GM18499 (cell line): ENCODE results near the gene KRTAP5-7.
"Not testable (repeated sequence)": the region's sequence is repeated elsewhere in the genome, so short reads cannot be mapped to it uniquely, and the experiment has no call there.

Experiments used
- ATAC-seq: cut with Tn5 transposase; IDR thresholded peaks from one replicate; pipeline ENCODE4 v1.9.1; 2021; ENCODE audit warnings: moderate number of reproducible peaks; ENCODE audit not compliant: insufficient read depth, unreplicated experiment

The KRTAP5-7 gene

GRCh38 chr11:71526796-71527575 is at the start of gene KRTAP5-7:
Gene KRTAP5-7 (plus strand): TSS chr11:71527267. CDS start chr11:71527301, 34 bp downstream.
- not testable (repeated sequence) for ATAC-seq

- ATAC-seq = no peak
Measured at GRCh38 chr11:71477641-71478527, 49.2 kb upstream of the KRTAP5-7 start.

DNA sequence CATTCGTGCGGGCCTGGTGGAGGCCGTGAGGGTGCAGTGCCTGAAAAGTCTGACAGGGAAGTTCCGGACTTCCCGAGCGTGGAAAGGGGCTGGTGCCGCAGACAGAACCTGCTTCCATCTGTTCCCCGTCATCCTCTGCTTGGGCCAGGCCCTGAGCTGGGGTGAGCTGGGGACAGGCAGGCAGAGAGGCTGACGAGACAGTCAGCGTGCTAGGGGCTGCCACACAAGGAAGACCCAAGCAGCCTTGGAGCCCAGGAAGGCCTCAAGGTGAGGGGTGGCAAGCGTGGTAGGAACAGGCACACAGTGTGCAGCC is 48.6 kb upstream of the KRTAP5-7 start:
- no peak for ATAC-seq

GRCh38 chr11:71481101-71481960 is 45.7 kb upstream of the KRTAP5-7 start:
- no peak for ATAC-seq

DNA sequence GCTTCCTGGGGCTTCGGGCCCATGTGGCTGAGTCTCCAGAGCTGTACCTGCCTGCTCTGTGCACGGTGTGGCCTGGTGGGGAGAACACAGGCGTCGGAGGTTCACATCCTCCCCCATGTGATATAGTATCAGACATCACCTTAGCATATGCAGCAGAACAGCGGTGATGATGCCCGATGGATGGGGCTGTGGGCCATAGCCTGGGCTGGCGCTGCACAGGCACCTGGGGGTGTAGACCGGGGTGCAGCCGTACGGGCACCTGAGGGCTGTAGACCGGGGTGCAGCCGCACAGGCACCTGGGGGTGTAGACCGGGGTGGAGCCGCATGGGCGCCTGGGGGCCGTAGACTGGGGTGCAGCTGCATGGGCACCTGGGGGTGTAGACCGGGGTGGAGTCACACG is 44.9 kb upstream of the KRTAP5-7 start:
- no peak for ATAC-seq

DNA sequence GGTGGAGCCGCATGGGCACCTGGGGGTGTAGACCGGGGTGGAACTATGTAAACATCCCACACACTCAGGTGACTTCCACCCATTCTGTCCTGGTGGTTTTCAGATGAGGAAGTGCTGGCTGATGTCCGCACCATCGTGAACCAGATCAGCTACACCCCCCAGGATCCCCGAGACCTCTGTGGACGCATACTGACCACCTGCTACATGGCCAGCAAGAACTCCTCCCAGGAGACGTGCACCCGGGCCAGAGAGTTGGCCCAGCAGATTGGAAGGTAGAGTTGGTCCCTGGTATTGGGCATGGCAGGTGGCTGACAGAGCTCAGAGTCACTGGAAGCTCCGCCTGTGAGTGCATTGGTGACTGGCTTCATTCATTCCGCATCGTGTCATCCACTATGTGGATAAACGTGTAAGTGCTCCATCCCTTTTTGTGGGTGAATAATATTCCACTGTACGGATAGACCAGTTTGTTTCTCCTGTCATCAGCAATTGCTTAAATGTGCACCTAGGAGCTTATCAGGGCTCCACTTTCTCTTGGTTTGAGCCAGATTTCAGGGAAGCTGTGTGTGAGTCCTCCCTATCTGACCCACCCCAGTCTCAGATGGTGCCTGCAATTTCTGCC is 44.2 kb upstream of the KRTAP5-7 start:
- ATAC-seq = no peak

GRCh38 chr11:71483692-71484091 is 43.4 kb upstream of the KRTAP5-7 start:
- no peak for ATAC-seq

DNA sequence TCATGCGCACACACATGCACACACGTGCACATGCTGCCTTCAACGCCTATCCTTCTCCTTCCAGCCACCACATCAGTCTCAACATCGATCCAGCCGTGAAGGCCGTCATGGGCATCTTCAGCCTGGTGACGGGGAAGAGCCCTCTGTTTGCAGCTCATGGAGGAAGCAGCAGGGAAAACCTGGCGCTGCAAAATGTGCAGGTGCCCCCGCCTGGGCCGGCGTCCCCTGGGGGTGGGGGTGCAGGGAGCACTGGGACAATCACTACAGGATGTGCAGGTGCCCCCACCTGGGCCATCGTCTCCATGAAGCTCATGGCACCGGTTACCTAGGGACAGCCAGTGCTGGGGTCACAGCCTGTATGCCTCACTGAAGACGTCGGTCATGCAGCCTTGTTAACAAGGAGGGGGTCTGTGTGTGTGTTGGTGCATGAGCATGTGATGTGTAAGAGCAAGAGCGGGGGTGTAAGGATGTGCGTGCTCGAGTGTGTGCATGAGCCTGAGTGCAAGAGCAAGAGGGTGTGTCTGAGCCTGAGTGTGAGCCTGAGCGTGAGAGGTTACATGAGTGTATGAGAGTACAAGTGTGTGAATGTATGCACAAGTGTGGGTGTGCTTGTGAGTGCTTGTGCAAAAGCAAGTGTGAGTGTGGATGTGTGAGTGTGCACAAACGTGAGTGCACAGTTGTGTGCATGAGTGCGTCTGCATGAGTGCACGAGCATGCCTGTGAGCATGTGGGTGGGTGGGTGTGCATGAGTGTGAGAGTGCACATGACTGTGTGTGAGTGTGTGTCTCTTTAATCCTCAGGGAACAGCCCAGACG is 42.6 kb upstream of the KRTAP5-7 start:
- ATAC-seq = no peak

- ATAC-seq = no peak
Measured at GRCh38 chr11:71485063-71485399, 42.0 kb upstream of the KRTAP5-7 start.

DNA sequence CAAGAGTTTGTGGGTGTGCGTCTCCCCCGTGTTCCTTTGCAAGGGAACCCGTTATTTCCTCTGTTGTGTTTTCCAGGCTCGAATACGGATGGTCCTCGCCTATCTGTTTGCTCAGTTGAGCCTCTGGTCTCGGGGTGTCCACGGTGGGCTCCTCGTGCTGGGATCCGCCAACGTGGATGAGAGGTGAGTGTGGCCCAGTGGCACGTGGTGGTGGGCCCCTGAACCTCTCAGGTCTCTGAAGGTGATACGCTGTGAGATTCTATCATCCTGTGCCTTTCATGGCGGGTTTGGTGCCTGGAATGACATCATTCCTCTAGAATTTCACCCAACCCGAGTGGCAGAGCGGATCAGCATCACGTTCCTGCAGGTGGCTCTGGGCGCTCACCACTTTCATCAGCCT is 41.6 kb upstream of the KRTAP5-7 start:
- ATAC-seq = no peak

GRCh38 chr11:71486320-71486719 is 40.7 kb upstream of the KRTAP5-7 start:
- ATAC-seq = no peak

GRCh38 chr11:71488681-71489270 is 38.3 kb upstream of the KRTAP5-7 start:
- no peak for ATAC-seq

DNA sequence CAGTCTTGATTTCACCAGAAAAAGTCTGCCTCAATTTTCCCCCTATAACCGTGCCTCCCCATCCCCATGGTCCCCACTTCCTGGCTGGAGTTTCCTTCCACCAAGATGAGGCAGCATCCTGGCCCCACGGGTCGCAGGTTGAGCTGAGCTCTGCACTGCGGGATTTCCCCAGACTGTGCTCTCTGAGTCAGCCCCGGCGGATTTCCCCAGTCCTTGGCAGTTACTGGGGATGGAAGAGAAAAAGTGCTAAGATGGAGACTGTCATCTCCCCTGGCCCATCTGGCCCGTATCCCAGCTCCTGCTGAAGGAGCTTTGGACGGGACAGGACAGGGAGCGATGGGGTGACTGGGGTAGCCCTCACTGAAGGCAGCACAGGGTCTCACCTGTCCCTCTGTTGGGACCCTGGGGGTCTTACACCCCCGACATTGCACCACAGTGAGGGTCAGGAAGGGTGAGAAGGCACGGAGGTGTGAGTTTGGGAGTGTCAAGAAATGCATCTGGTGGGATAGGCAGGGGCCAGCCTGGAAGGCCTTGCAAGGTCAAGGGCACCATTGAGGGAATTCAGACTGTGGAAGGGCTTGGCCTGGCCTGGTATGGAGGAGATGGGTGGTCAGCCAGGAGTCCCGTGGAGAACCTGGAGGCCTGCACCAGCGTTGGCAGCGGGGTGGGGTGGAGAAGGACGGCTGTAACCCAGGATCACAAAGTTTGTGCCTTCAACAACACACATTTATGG is 37.6 kb upstream of the KRTAP5-7 start:
- ATAC-seq = no peak

- ATAC-seq = no peak
Measured at GRCh38 chr11:71490044-71490730, 36.9 kb upstream of the KRTAP5-7 start.

DNA sequence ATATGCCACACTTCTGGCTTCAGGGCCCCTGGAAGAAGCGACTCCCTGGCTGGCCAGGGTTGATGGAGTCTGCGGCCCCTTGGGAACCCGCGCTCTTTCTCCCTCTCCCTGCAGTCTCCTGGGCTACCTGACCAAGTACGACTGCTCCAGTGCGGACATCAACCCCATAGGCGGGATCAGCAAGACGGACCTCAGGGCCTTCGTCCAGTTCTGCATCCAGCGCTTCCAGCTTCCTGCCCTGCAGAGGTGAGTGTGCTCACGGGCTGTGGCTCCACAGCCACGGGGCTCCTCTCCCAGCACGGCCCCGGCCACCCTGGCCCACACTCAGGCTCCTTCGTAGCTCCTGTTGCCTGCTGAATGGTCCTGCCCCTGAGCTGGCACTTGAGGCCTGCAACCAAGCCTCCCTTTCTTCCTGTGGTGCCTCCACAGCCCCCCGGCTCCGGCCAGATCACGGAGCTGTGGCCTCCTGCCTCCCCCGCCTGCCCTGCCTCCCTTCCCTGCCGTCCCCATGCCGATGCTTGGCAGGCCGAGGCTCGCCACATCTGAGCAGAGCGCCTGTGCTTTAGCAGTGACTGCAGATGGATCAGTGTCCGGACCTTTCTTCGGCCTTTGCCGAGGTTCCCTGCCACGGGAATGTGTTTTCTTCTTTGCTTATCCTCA is 36.2 kb upstream of the KRTAP5-7 start:
- no peak for ATAC-seq

DNA sequence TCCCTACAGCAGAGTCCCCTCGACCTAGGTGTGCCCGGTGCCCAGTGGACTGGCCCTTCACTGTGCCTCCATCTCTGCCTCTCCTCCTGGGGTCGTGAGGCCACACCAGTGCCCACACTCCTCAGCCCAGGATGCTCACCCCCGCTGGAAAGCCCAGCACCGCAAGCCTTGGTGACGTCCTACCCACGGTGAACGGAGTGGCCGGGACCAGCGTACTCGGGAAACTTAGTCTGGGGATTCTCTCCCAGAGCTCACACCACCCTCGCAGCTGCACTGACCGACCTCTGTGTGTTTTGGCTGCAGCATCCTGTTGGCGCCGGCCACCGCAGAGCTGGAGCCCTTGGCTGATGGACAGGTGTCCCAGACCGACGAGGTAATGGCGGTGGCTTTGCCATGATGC is 35.5 kb upstream of the KRTAP5-7 start:
- ATAC-seq = no peak

DNA sequence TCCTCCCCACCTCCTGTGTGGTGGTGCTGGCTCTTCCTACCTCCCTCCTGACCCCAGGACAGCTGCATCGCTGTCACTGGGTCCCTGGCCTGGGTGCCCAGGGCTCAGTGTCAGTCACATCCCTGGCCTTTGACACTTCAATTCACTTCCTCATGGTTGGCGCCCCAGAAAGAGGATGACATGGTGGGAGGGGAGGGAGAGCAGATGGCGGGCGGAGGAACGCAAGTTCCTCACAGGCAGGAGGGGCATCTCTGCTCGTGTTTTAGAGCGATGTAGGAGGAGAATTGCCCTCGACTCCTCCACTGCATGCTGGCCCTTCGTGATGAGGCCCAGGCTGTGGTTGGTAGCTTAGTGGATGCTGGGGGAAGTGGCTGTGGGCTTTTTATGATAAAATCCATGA is 35.1 kb upstream of the KRTAP5-7 start:
- ATAC-seq = no peak
